Measurements from ENCODE around the gene CMTR1.

DNA sequence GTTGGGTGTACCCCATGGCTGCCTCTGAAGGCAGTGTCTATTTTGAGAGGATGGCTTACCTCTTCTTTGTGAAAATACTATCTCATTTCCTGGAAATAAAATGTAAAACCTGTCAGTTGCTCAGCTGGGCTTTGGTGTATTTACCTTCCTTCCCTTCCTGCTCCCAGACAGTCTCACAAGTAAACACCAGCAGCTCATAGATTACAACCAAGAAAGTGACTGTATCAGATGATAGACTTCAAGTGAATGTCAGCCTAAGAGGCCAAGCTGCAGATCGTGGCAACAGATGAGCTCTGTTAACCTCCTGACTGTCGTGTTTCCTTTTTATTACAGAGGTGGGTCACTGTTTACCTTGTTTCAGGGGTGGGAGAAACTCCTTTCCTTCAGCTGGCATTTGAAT, 41.9 kb upstream of the CMTR1 start:
- TF ChIP-seq, protein P1, sequence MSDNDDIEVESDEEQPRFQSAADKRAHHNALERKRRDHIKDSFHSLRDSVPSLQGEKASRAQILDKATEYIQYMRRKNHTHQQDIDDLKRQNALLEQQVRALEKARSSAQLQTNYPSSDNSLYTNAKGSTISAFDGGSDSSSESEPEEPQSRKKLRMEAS (IDR thresholded peaks at IDR 0.05): no peak
- TF ChIP-seq JUND (CRISPR knock-in tag; IDR thresholded peaks at IDR 0.05) (no peak), ZNF549 (CRISPR knock-in tag; IDR thresholded peaks at IDR 0.05) (no peak), HDAC1 (CRISPR knock-in tag; IDR thresholded peaks at IDR 0.05) (no peak), ZBTB34 (CRISPR knock-in tag; IDR thresholded peaks at IDR 0.05) (no peak), ZNF782 (CRISPR knock-in tag; IDR thresholded peaks at IDR 0.05; ENCODE audit: borderline replicate concordance) (no peak), SAP130 (CRISPR knock-in tag; IDR thresholded peaks at IDR 0.05; ENCODE audit: low read depth) (no peak), JUNB (CRISPR knock-in tag; IDR thresholded peaks at IDR 0.05; ENCODE audit: borderline replicate concordance) (no peak), MTA3 (CRISPR knock-in tag; IDR thresholded peaks at IDR 0.05) (no peak)
- TF ChIP-seq, protein P2, sequence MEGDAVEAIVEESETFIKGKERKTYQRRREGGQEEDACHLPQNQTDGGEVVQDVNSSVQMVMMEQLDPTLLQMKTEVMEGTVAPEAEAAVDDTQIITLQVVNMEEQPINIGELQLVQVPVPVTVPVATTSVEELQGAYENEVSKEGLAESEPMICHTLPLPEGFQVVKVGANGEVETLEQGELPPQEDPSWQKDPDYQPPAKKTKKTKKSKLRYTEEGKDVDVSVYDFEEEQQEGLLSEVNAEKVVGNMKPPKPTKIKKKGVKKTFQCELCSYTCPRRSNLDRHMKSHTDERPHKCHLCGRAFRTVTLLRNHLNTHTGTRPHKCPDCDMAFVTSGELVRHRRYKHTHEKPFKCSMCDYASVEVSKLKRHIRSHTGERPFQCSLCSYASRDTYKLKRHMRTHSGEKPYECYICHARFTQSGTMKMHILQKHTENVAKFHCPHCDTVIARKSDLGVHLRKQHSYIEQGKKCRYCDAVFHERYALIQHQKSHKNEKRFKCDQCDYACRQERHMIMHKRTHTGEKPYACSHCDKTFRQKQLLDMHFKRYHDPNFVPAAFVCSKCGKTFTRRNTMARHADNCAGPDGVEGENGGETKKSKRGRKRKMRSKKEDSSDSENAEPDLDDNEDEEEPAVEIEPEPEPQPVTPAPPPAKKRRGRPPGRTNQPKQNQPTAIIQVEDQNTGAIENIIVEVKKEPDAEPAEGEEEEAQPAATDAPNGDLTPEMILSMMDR (CRISPR knock-in tag; IDR thresholded peaks at IDR 0.05): no peak

Measured in HepG2 (cell line).